IPS-18c (cell line): ENCODE measurements around the gene PLEKHG5.

Experiments used
- H3K4me3 ChIP-seq: 2 replicates; pipeline ENCODE4 v1.7.0; 2013; ENCODE audit warnings: low read depth, mild to moderate bottlenecking, low read length, moderate library complexity; ENCODE audit not compliant: insufficient read depth
- H3K9me3 ChIP-seq: one replicate; pipeline ENCODE4 v1.6.1; 2013; ENCODE audit warnings: mild to moderate bottlenecking, low read length, moderate library complexity; ENCODE audit not compliant: control insufficient read depth, insufficient read depth

Gene PLEKHG5, protein sequence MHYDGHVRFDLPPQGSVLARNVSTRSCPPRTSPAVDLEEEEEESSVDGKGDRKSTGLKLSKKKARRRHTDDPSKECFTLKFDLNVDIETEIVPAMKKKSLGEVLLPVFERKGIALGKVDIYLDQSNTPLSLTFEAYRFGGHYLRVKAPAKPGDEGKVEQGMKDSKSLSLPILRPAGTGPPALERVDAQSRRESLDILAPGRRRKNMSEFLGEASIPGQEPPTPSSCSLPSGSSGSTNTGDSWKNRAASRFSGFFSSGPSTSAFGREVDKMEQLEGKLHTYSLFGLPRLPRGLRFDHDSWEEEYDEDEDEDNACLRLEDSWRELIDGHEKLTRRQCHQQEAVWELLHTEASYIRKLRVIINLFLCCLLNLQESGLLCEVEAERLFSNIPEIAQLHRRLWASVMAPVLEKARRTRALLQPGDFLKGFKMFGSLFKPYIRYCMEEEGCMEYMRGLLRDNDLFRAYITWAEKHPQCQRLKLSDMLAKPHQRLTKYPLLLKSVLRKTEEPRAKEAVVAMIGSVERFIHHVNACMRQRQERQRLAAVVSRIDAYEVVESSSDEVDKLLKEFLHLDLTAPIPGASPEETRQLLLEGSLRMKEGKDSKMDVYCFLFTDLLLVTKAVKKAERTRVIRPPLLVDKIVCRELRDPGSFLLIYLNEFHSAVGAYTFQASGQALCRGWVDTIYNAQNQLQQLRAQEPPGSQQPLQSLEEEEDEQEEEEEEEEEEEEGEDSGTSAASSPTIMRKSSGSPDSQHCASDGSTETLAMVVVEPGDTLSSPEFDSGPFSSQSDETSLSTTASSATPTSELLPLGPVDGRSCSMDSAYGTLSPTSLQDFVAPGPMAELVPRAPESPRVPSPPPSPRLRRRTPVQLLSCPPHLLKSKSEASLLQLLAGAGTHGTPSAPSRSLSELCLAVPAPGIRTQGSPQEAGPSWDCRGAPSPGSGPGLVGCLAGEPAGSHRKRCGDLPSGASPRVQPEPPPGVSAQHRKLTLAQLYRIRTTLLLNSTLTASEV

DNA sequence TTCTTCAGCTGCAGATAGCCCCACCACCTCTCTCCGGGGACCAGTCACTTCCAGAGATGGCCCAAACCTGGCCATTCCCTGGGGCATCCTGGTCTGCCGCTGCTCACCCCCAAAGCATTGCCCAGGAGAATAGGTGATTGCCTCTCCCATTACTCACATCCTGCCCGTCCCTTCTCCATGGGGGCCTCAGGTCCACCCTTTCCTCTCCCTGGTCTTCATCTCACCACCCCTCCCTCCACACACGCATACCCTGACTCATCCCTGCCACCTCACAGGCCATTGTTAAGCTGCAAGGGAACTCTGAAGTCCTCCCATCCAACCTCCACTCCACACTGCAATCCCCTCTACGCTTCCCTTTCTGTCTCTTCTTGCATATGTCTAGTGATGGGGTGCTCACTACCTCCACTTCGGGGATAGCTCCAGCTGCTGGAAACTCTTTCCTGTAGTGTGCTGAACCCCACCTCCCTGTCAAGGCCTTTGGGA lies at the start of gene PLEKHG5:
Gene PLEKHG5 (minus strand): TSS at position 188 of the 483 bp plus-strand sequence. CDS start 14,096 bp downstream, outside the sequence.
- Histone ChIP-seq H3K9me3 (no peaks in the 10 kb centered on the region), H3K4me3 (peak within 1 kb of the TSS; percentile 84)

GRCh38 chr1:6538956-6539355 lies 47.5 kb upstream of the PLEKHG5 start:
- Histone ChIP-seq H3K9me3 (no peaks in the 10 kb centered on the region), H3K4me3 (no peak overlapping the region)

DNA sequence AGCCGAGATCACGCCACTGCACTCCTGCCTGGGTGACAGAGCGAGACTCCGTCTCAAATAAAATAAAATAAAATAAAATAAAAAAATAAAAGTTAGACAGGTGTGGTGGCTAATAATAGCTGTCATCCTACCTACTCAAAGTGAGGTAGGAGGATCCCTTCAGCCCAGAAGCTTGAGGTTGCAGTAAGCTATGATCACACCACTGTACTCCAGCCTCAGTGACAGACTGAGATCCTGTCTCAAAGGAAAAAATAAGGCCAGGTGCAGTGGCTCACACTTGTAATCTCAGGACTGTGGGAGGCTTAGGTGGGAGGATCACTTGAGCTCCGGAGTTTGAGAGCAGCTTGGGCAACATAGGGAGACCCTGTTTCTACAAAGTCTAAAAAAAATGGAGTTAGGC lies 44.8 kb upstream of the PLEKHG5 start:
- Histone ChIP-seq H3K9me3 (no peaks in the 10 kb centered on the region), H3K4me3 (no peak overlapping the region)

- no peak overlapping the region for H3K4me3 ChIP-seq
These were observed 43.7 kb upstream of the PLEKHG5 start for GRCh38 chr1:6535214-6535613.

DNA sequence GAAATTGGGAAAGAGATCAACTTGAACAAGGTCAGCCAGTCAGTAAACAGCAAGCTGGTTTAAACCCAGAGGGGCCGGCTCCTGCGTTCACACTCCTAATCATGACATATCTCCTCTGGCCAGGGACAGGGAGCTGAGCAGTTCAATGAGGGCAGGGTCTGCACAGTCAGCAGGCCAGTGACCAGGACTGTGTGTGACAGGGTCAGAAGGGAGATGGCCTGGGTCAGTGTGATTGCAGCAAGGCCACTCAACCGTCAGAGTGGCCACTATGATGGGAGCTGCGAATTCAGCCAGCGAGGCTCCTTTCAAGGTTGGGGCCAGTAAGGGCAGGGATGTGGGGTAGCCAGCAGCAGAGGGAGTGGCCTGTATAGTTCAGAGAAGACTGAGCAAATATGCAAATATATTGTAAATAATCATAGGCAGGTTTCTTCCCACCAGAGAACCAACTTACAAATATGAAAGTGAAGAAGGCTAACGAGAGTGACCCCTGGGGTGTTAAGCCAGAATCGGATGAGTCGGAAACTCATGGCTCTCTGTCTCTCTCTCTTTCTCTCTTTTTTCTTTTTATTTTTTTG lies 42.9 kb upstream of the PLEKHG5 start:
- H3K4me3 ChIP-seq = no peak overlapping the region
- H3K9me3 ChIP-seq = no peaks in the 10 kb centered on the region

More at GRCh38 chr1:6535214-6535613, 43.7 kb upstream of the PLEKHG5 start:
- no peaks in the 10 kb centered on the region for H3K9me3 ChIP-seq

DNA sequence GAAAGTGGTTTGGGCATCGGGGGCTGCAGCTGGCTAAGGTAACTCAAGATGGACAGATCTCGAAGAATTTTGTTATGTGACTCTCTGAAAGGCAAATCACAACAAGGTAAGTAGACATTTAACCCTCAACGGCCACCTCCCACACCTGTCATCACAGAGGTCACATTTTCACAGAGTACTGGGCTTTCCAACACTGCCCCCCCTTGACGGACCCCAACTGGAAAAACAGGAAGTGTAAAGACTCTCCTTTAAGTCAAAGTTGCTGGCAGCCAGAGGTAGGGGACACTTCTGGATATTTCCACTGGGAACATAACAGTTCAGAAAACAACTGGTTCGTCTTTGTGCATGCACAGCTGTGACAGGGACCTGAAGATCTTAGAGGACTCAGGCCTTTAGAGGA lies 40.5 kb upstream of the PLEKHG5 start:
- Histone ChIP-seq H3K4me3 (no peak overlapping the region), H3K9me3 (no peaks in the 10 kb centered on the region)

- Histone ChIP-seq H3K9me3 (no peaks in the 10 kb centered on the region), H3K4me3 (no peak overlapping the region)
These were observed 39.2 kb upstream of the PLEKHG5 start for GRCh38 chr1:6530504-6531160.

GRCh38 chr1:6528492-6528891 lies 37.0 kb upstream of the PLEKHG5 start:
- Histone ChIP-seq H3K9me3 (no peaks in the 10 kb centered on the region), H3K4me3 (no peak overlapping the region)

DNA sequence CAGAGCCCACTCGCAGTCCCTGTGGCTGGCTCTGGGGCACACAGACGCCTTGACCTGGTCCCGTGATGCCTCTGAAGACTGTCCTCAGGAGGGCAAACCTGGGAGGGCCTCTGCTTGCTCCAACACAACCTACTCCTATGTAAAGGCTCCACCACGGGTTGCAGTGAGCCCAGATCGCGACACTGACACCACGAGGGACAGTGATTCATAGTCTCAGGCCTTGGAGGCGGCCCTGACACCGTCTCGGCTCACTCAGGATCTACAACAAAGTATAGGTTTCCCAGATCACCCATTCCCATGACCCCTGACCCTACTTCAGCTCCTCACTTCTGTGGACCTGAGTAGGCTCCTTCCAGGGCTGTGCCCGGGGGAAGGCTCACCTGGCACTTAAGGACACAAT lies 34.8 kb upstream of the PLEKHG5 start:
- H3K4me3 ChIP-seq = no peak overlapping the region
- no peaks in the 10 kb centered on the region for H3K9me3 ChIP-seq

DNA sequence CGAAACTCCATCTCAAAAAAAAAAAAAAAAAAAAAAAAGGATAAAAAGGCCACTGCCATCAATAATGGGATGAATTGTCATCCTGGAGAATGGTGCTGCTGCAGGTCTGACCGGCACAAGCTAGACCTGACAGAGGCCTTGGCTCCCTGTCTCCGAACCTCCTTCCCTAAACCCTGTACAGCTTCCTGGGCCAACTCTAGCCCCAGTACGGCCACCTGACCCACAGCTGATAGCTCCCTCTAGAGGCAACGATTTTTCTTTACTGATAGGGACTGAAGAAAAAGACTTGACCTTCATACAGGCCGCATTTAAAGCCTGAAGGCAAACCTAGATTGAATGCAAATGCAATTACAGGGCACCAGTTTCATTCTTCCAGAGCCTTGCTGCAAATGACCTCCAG lies 32.1 kb upstream of the PLEKHG5 start:
- no peaks in the 10 kb centered on the region for H3K9me3 ChIP-seq
- no peak overlapping the region for H3K4me3 ChIP-seq

DNA sequence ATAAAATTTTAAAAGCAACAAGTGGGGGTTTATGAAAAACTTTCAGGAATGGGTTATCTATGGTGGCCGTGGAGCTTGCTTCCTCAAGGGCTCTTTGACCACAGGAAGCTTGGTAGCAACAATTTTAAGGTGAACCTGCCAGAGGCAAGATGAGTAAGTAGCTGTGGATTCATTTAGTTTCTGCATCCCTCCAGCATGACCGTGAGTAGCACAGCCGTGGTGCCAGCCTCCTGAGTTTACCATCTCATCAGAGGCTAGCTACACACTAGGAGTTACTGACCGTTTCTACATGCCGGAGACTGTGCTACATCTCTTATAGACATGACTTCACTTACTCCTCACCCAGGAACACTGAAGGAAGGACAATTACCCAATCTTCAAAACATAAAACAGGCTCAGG lies 30.1 kb upstream of the PLEKHG5 start:
- H3K9me3 ChIP-seq = no peaks in the 10 kb centered on the region
- no peak overlapping the region for H3K4me3 ChIP-seq

- no peak overlapping the region for H3K4me3 ChIP-seq
These were observed 28.6 kb upstream of the PLEKHG5 start for GRCh38 chr1:6519935-6520671.

DNA sequence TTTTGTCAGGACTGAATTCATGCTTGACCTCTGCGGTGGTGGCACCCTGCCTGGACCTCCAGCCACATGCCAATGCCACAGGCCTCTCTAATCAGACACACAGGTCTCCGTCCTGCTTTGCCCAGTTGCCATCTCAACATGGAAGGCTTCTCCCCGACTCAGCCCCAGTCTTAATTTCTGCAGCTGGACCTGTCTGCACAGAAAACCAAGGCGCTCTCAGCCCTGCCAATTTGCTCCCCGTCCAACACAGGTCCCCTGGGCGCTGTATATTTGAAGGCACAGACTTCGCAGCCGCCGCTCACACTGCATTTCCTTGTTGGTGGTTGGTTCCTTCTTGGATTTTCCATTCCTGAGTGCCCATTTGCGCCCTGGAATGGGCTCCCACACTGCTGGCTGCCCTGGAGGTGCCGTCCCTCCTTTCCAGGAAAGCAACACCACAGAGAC lies 28.0 kb upstream of the PLEKHG5 start:
- no peak overlapping the region for H3K4me3 ChIP-seq
- no peaks in the 10 kb centered on the region for H3K9me3 ChIP-seq

More at GRCh38 chr1:6519935-6520671, 28.6 kb upstream of the PLEKHG5 start:
- no peaks in the 10 kb centered on the region for H3K9me3 ChIP-seq

GRCh38 chr1:6517435-6517851 lies 26.0 kb upstream of the PLEKHG5 start:
- Histone ChIP-seq H3K4me3 (no peak overlapping the region), H3K9me3 (no peaks in the 10 kb centered on the region)

DNA sequence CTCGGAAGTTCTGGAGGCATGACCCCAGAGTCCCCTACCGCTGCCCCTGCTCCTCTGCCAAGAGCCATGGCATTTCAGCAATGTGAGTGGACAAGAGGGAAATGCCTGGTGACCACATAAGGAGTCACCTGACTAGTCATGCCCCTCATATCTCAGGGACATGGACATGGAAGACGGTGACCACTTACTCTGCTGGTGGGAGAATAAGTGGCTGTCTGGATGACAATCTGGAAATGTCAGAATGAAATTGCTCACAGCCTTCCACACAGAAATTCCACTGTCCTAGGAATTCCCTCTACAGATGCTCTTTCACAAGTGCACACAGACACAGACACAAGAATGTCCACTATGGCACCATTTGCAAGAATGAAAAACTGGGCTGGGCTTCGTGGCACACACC lies 24.3 kb upstream of the PLEKHG5 start:
- H3K9me3 ChIP-seq = no peaks in the 10 kb centered on the region
- H3K4me3 ChIP-seq = no peak overlapping the region

DNA sequence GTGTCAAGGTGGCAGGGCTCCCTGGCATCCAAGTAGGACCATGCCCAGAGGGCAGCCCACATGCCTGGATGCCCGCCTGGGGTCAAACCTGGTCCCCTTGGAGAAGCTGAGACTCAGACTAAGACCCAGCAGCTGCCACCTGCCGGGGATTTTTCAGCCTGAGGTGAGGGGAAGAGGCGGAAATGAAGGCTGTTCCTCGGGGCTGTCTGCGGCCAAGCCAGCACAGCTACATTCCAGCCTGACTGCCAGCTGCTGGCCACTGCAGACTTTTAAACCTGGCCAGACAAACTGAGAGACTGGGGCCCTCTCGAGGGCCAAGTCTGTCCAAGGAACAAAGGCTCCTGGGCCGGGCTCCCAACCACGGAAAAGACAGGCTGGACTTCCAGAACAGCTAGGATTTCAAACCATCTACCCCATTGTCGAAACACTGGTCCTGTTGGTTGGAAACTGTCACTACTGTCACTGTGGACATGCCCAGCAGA lies 21.9 kb upstream of the PLEKHG5 start:
- H3K9me3 ChIP-seq = no peaks in the 10 kb centered on the region
- no peak overlapping the region for H3K4me3 ChIP-seq
